CD4-positive, alpha-beta T cell treated with Interleukin-6 at 100 ng/mL for 8 hours (primary cell): ENCODE data around the gene S100A8.
"Not testable (repeated sequence)": the region's sequence is repeated elsewhere in the genome, so short reads cannot be mapped to it uniquely, and the experiment has no call there.

Source experiments
- DNase-seq: peaks from one replicate; pipeline ENCODE4 v3.0.0-alpha.2; 2020; ENCODE audit warnings: mixed read lengths, low spot score

The S100A8 gene

DNA sequence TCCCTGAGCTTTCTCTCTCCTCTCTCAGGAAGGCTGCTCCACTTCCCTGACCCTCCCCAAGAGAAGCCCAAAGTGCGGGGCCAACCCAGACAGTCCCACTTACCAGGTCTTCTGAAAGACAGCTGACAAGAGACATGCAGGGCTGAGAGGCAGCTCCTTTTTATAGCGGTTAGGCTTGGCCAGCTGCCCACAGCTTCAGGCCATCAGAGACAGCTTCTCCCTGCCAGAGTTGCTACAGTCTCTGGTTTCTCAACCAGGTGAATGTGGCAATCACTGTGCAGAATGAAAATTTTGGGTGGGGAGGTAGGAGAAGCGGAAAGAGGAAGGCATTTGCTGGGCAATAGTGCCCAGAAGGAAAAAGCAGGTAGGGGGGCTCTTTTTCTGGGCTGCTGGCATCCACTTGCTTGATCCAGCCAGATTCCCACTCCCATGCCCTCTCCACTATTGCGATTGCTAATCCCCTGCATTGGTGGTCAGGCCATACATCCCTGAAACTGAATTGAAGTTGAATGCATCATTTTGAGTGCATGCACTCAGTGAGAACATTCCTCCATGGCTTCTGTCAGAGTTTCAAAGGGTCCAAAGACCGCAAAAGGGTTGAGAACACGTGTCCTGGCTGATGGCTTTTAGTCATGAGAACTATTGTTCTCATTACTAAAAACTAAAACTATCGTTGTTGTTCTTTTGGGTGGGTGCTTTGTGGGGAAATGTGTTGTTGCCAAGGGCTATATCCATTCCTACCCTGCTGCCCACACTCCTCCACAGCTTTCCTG is at the start of gene S100A8:
Gene S100A8 (minus strand): TSS at position 136 of the 773 bp plus-strand sequence. CDS start 538 bp downstream, outside the sequence.
- DNase-seq = no peak

- no peak for DNase-seq
Observed at GRCh38 chr1:153439273-153439672, 48.4 kb upstream of the S100A8 start.

- no peak for DNase-seq
Observed at GRCh38 chr1:153438599-153438998, 47.7 kb upstream of the S100A8 start.

DNA sequence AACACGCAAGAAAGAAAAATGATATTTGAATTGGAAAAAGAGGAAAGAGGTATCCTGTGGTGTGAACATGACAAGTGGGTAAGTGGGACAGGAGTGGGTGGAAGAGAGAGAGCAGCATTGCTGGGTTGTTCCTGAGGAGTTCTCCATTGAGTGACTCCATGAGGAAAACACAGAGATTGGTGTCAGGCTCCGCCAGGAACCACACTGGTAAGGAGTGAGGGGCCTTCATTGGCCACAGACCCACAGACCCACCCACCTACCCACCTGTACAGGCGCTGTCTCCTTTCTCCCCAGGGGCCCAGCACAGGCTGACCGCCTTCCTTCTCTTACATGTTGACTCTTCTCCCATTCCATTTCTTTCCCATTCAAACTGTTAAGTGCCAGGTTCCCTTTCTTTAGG is 46.4 kb upstream of the S100A8 start:
- DNase-seq = no peak

DNA sequence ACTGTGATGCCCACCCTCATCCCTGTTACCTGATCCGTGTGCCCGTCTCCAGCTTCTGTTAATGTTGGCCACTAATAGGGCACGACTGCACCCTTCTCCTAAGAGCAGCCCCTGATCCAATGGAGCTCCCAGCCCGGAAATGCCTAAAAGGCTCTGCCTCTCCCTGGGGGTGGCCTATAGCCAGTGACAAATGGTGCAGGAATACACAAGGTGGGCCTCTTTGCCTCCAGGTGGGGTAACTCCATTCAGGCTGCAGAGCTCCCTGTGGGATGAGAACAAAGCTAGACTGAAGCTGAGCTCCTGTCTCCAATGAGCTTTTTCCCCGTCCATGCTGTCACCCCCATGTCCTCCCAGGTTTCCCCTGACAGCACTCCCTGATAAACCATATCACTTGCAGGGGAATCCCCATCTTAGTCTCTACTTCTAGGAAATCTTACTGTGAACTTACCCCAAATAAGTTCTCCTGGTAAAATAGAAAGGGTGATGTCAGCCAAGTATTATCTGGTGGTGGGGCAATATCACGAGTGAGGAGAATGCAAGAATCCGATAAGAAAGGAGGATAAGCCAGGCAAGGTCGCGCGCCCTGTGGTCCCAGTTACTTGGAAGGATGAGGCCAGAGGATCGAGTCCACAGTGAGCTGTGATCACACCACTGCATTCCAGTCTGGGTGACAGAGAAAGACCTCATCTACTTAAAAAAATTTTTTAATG is 44.0 kb upstream of the S100A8 start:
- DNase-seq = no peak

DNA sequence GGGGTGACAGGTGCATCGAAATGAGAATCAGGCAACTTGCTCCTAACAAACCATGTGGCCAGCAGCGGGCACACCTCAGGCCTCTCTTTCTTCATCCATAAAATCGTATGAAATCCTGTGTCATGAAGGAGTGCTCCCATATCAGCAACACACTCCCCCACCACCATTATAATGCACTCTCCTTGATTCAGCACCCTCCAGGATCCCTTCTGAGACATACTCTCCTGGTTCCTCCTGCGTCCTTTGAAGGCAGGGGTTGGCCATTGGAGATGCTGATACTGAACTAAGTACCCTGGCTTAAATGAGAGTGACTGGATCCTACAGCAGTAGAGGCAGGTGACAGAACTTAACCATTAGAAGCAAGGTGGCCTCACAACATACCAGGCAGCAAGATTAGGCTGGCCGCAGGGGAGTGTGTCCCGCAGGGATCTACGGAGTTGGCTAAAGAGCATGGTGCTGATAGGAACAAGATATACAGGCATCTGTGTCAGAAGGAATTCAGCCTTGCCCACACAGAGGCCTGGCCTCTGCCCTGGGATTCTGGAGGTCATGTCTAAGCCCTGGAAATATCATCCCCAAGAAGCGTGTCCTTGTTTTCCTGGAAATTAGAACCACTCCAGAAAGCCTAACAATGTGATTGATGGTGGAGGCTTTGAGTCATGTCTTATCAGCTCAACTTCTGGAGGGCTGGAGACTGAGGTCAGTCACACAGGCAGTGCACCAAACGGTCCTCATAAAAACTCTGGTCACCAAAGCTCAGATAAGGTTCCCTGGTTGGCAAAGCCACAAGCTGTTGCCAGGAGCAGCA is 42.2 kb upstream of the S100A8 start:
- DNase-seq = no peak

DNA sequence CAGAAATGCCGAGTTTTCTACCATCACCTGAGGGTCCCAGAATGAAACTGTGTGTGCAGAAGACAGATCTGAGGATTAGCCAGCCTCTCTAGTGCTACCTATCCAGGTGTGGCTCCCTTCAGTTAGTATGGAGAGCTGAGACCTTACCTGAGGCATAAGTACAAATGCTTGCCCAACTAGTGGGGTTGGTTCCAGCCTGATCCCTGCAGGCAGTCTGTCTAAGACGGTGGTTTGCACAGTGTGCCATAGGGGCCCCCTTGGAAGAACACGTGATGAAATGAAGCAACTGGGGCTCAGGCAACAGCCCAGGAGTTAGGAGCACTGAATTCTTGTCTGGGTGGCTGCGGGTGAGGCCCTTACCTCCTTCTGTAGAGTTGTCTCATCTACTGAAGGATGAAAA is 41.1 kb upstream of the S100A8 start:
- DNase-seq = no peak

- DNase-seq = no peak
Observed at GRCh38 chr1:153431427-153431826, 40.6 kb upstream of the S100A8 start.

DNA sequence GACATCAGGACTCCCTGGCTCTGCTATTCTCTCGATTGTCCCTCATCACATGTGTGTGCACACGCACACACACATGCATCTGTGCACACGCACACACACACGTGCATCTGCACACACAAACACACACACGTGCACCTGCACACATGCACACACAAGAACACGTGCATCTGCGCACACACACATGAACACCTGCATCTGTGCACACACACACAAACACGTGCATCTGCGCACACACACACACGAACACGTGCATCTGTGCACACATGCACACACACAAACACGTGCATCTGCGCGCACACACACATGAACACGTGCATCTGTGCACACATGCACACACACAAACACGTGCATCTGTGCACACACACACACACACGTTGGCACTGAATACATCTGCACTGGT is 40.1 kb upstream of the S100A8 start:
- DNase-seq = no peak

DNA sequence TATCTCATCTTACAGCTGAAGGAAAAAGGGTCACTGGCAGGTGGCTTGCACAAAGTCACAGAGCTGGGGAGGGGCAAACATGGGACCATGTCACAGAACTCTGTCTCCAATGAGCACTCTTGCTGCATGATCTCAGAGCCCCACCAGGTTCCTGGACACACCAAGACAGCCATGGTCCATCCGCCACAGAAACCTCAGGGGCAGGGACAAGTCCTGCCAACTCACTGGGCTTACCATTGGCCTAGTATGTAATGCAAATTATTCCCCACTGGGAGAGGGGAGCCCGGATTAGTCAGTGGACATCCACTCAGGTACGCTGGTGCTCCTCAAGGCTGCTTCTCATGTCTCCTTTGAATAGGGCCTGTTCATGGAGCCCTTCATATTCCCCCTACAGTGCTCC is 39.7 kb upstream of the S100A8 start:
- DNase-seq = no peak

- DNase-seq = no peak
Observed at GRCh38 chr1:153430166-153430553, 39.3 kb upstream of the S100A8 start.

DNA sequence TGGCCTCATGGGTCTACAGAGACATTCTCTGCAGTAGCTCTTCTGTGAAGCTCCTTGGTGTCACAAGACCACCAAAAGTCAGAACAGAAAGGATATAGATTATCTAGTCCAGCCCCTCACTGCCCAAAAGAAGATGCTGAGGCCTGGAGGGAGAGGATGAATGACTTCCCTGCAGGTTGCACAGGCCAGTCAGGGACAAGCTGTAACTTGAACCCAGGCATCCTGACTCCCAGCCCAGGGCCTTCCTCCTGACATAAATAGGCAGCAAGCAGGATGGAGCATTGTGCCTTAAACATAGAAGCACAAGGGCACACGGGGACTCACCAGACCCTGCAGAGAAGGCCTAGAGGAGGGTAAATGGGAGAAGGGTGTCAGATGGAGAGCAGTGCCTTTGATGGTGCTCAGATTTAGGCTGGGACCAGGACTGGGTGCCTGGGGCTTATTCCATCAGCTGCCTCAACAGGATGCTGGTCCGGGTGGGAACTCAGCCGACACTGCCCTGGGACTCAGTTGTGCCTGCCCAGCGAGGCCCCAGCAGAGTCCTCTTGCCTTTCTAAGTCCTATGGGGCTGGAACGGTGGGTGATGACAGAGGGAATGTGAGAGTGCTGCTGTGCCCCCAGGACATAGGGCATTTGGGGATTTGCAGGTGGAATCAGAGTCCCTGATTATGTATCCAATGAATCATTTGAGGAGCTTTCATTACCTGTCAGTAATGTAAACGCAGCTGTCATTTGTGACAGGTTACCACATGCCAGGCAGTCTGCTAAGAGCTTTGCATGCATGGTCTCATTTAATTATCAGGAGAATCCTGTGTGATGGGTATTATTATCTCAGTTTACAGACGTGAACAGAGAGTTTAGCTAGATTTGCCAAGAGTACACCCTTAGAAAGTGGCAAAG is 38.6 kb upstream of the S100A8 start:
- no peak for DNase-seq

GRCh38 chr1:153428791-153429190 is 37.9 kb upstream of the S100A8 start:
- no peak for DNase-seq

- no peak for DNase-seq
Observed at GRCh38 chr1:153428073-153428638, 37.3 kb upstream of the S100A8 start.

GRCh38 chr1:153426809-153427208 is 35.9 kb upstream of the S100A8 start:
- no peak for DNase-seq

DNA sequence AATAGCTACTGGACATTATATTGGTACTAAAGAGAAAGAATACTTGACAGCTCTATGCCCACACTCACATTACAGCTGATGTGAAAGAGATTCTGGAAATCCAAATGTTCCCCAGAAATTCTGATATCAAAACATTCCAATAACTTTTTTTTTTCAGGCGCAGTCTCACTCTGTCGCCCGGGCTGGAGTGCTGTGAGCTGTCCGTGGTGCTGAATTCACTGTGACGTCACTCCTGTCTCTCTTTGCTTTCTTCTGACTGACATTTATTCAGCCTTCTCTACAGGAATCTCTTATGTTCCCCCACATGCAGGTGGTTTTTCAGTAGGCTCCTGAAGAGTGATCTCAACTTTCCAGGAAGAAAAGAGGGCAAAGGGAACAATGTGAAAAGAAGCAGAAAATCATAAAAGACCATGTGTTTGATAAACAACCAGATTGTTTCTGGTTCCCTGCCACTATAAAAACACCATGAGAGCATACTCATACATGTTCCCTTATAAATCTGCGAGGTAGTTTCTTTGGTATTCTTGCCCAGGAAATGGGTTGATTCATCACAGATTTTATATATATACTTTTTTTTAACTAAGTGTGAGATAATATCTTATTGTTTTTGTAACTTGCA is 31.7 kb upstream of the S100A8 start:
- DNase-seq = peak; percentile 28

DNA sequence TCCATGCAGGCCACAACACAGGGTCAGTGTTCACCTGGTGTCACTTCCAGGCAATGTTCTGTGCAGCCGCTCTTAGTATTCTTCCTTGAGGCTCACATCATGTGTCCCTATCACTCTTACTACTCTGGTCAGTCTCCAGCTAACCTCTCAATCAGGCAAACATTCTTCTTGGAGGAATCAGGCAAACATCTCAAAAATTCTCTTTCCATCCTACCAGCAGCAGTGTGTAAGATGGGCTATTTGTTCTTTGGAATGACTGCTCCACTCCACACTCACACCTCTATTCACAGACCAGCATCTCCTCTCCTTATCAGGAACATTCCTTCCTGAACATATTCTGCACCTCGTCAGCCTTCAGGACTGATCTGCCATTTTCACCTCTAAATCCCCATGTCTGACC is 29.4 kb upstream of the S100A8 start:
- DNase-seq = no peak

DNA sequence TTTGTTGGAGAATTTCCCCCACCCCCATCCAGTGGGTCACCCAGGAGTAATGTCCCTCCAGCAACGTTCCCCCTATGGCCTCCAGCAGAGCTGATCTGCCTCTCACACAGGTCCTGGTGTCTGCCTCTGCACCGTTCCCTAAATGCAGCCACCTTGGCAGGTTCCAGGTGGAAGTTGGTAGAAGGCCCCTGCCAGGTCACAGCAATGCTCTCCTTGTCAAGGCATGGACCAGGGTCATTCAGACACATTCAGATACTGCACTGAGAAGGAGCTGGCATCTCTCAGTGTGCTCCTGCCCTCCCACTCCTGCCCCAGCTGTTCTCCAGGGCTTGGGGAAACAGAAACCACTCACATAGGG is 28.5 kb upstream of the S100A8 start:
- DNase-seq = not testable (repeated sequence)

GRCh38 chr1:153418758-153419435 is 28.0 kb upstream of the S100A8 start:
- not testable (repeated sequence) for DNase-seq

DNA sequence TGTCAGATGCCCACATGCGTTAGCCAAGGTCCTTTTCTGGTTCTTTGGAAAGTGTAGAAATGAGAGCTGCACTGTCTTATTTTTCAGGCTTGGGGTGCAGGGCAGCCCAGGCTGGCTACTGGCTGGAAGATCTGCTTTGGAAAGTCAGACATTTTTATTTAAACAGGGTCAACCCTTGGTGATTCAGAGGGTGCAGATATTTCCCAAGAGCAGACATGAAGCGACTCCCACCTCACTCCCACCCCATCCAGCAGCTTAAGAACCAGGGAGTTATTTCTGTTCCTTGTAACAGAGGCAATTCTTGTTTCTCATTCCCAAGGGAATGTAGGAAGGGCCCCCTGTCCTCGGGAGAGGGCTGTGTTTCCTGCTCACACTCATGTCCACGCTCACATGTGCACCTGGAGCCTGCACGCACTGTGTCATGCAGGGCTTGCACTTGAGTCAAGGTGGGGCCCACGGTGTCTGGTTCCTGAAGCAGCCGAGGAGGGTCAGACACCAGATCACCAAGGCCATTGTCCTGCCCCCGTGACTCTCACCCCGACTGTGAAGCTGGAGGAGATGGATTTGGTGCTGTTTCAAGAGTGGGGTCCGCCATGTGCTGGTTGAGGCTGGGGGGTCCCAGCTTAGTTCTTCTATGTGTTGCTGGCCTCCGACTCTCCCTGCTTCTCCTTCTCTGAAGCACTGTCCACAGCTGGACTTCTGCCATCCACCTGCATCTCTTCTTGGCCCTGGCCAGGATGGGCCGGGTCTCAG is 26.4 kb upstream of the S100A8 start:
- DNase-seq = no peak
